Neuronal stem cell (in vitro differentiated cells): ENCODE measurements around the gene HECW1.
A peak's percentile ranks its signal among the peaks of the same experiment; 100 is the strongest.

ENCODE experiments used
- DNase-seq: peaks from one replicate; pipeline ENCODE4 v3.0.0-alpha.2; 2013; ENCODE audit warnings: low spot score
- H2AFZ ChIP-seq: one replicate; pipeline ENCODE4 v1.6.1; 2013; ENCODE audit warnings: mild to moderate bottlenecking, low read length, inconsistent platforms
- H2AK5ac ChIP-seq: 2 replicates; pipeline ENCODE4 v1.6.1; 2013; ENCODE audit warnings: low read depth, mild to moderate bottlenecking, inconsistent platforms, low read length, moderate library complexity, mixed read lengths
- H2BK120ac ChIP-seq: 2 replicates; pipeline ENCODE4 v1.6.1; 2013; ENCODE audit warnings: low read depth, mild to moderate bottlenecking, inconsistent platforms, low read length, moderate library complexity, mixed read lengths
- H2BK12ac ChIP-seq: one replicate; pipeline ENCODE4 v1.6.1; 2013; ENCODE audit warnings: low read length, inconsistent platforms
- H2BK15ac ChIP-seq: 2 replicates; pipeline ENCODE4 v1.6.1; 2013; ENCODE audit warnings: mild to moderate bottlenecking, low read length, inconsistent platforms, mixed read lengths
- H2BK5ac ChIP-seq: one replicate; pipeline ENCODE4 v1.6.1; 2013; ENCODE audit warnings: inconsistent platforms, mild to moderate bottlenecking, low read length, moderate library complexity
- H3K14ac ChIP-seq: one replicate; pipeline ENCODE4 v1.6.1; 2013; ENCODE audit warnings: low read length, inconsistent platforms
- H3K18ac ChIP-seq: 2 replicates; pipeline ENCODE4 v1.6.1; 2013; ENCODE audit warnings: low read length, inconsistent platforms
- H3K23ac ChIP-seq: 2 replicates; pipeline ENCODE4 v1.6.1; 2013; ENCODE audit warnings: low read depth, mild to moderate bottlenecking, mixed read lengths, low read length, inconsistent platforms; ENCODE audit not compliant: poor library complexity
- H3K27ac ChIP-seq: replicated peaks from 3 replicates; pipeline ENCODE4 v1.5.1; 2013; ENCODE audit warnings: low read length, inconsistent platforms
- H3K27me3 ChIP-seq, 3 experiments: 2 replicates each; pipeline ENCODE4 v1.6.1; 2013; ENCODE audit warnings: low read length in 3 of 3, mild to moderate bottlenecking in 2 of 3, inconsistent platforms in 1 of 3, low read depth in 1 of 3, mixed read lengths in 1 of 3, moderate library complexity in 1 of 3; ENCODE audit not compliant: control insufficient read depth in 3 of 3, insufficient read depth in 3 of 3
- H3K36me3 ChIP-seq, 2 donors: replicated peaks in 1 of 2; 2 replicates each; pipeline ENCODE4 v1.6.1; 2013; ENCODE audit warnings: low read length in 2 of 2; ENCODE audit not compliant: control insufficient read depth in 2 of 2, insufficient read depth in 2 of 2
- H3K4ac ChIP-seq: 2 replicates; pipeline ENCODE4 v1.6.1; 2013; ENCODE audit warnings: inconsistent platforms, mild to moderate bottlenecking, low read length, moderate library complexity
- H3K4me1 ChIP-seq, 2 donors: 1 replicate in 1 of 2; 2 replicates in 1 of 2; pipeline ENCODE4 v1.6.1; 2013; ENCODE audit warnings: low read length in 2 of 2, low read depth in 1 of 2; ENCODE audit not compliant: control insufficient read depth in 2 of 2, insufficient read depth in 1 of 2
- H3K4me2 ChIP-seq: one replicate; pipeline ENCODE4 v1.6.1; 2013; ENCODE audit warnings: mild to moderate bottlenecking, low read length, inconsistent platforms; ENCODE audit not compliant: insufficient read depth, poor library complexity, severe bottlenecking
- H3K4me3 ChIP-seq, 2 donors: 2 replicates each; pipeline ENCODE4 v1.5.1; 2013; ENCODE audit warnings: low read length in 2 of 2, mild to moderate bottlenecking in 2 of 2, inconsistent platforms in 1 of 2, moderate library complexity in 1 of 2
- H3K79me1 ChIP-seq: one replicate; pipeline ENCODE4 v1.6.1; 2013; ENCODE audit warnings: low read depth, mild to moderate bottlenecking, inconsistent platforms, low read length, moderate library complexity
- H3K9ac ChIP-seq: one replicate; pipeline ENCODE4 v1.6.1; 2013; ENCODE audit warnings: mild to moderate bottlenecking, low read depth, low read length, inconsistent platforms; ENCODE audit not compliant: poor library complexity
- H3K9me3 ChIP-seq, 2 donors: replicated peaks in 1 of 2; 2 replicates each; pipeline versions ENCODE3 to v1.6.1; 2013; ENCODE audit warnings: low read length in 2 of 2, mild to moderate bottlenecking in 2 of 2, inconsistent platforms in 1 of 2, low read depth in 1 of 2, mixed read lengths in 1 of 2, moderate library complexity in 1 of 2; ENCODE audit not compliant: control insufficient read depth in 2 of 2, insufficient read depth in 1 of 2
- H4K8ac ChIP-seq: one replicate; pipeline ENCODE4 v1.6.1; 2013; ENCODE audit warnings: low read depth, mild to moderate bottlenecking, inconsistent platforms, low read length, moderate library complexity
- H4K91ac ChIP-seq: one replicate; pipeline ENCODE4 v1.6.1; 2013; ENCODE audit warnings: low read length, low read depth, mild to moderate bottlenecking, inconsistent platforms; ENCODE audit not compliant: poor library complexity
- WGBS, 2 donors: extraction: QIAGEN DNeasy Blood & Tissue Kit; methylation state at CpG; one replicate each; pipeline ENCODE4 v1.1.7; 2013; ENCODE audit warnings: missing lambda C conversion rate in 2 of 2, mixed read lengths in 1 of 2; ENCODE audit not compliant: insufficient read length in 2 of 2, insufficient replicate concordance in 1 of 2; ENCODE audit errors: extremely low coverage in 2 of 2; 5-methylcytosine and 5-hydroxymethylcytosine counted together

The HECW1 gene

GRCh38 chr7:43244784-43245183, 132.3 kb downstream of the HECW1 start:
- Histone ChIP-seq H2AK5ac (no peak overlapping the region), H2BK15ac (no peak overlapping the region), H3K4me3 (no peak overlapping the region), H3K14ac (no peak overlapping the region), H3K4me2 (no peak overlapping the region), H2BK12ac (no peak overlapping the region), H3K27ac (no peak overlapping the region), H3K9me3 (no peaks in the 10 kb centered on the region), H3K4ac (no peak overlapping the region), H3K9ac (no peak overlapping the region), H2BK120ac (no peak overlapping the region), H4K8ac (no peak overlapping the region), H3K4me1 (peaks cover 0 to 3% of the 10 kb centered on the region in 2 donors), H3K18ac (no peak overlapping the region), H3K79me1 (no peaks in the 10 kb centered on the region), H2BK5ac (no peak overlapping the region), H3K36me3 (no peaks in the 10 kb centered on the region), H4K91ac (no peak overlapping the region), H3K23ac (no peak overlapping the region), H3K27me3 (no peaks in the 10 kb centered on the region), H2AFZ (no peak overlapping the region)
- WGBS, 2 donors, result no CpG with 5 or more reads among the region's 6 CpGs
- DNase-seq, result no peak

- Histone ChIP-seq H3K23ac (no peak overlapping the region), H2AFZ (no peak overlapping the region), H2AK5ac (no peak overlapping the region), H2BK12ac (no peak overlapping the region), H3K4me1 (peaks cover 0 to 3% of the 10 kb centered on the region in 2 donors), H3K27me3 (no peaks in the 10 kb centered on the region), H4K91ac (no peak overlapping the region), H3K18ac (no peak overlapping the region), H3K4me2 (no peak overlapping the region), H2BK120ac (no peak overlapping the region), H3K79me1 (no peaks in the 10 kb centered on the region), H3K4me3 (no peak overlapping the region), H3K36me3 (no peaks in the 10 kb centered on the region), H3K27ac (no peak overlapping the region), H3K9me3 (no peaks in the 10 kb centered on the region), H2BK15ac (no peak overlapping the region), H3K14ac (no peak overlapping the region), H4K8ac (no peak overlapping the region), H2BK5ac (no peak overlapping the region), H3K9ac (no peak overlapping the region), H3K4ac (no peak overlapping the region)
- DNase-seq, result no peak
These were observed 135.3 kb downstream of the HECW1 start for GRCh38 chr7:43247757-43248156.

- H3K23ac ChIP-seq, result no peak overlapping the region
- no peaks in the 10 kb centered on the region for H3K79me1 ChIP-seq
- no peak overlapping the region for H3K27ac ChIP-seq
- no peak overlapping the region for H3K4ac ChIP-seq
- no peak overlapping the region for H3K14ac ChIP-seq
- no peak overlapping the region for H2BK12ac ChIP-seq
- H3K27me3 ChIP-seq, result no peaks in the 10 kb centered on the region
- peak overlapping the region; percentile 12 for H2BK15ac ChIP-seq
- peak overlapping the region; percentile 14 for H2AK5ac ChIP-seq
- no peak overlapping the region for H3K9ac ChIP-seq
- H3K9me3 ChIP-seq, result no peaks in the 10 kb centered on the region
- WGBS, 2 donors, result no CpG with 5 or more reads among the region's 4 CpGs
- H4K91ac ChIP-seq, result no peak overlapping the region
- H4K8ac ChIP-seq, result no peak overlapping the region
- no peaks in the 10 kb centered on the region for H3K36me3 ChIP-seq
- H3K4me2 ChIP-seq, result no peak overlapping the region
- DNase-seq, result no peak
- peaks cover 0 to 3% of the 10 kb centered on the region in 2 donors for H3K4me1 ChIP-seq
- no peak overlapping the region for H2BK5ac ChIP-seq
- peak overlapping the region; percentile 20 for H3K18ac ChIP-seq
- H2AFZ ChIP-seq, result no peak overlapping the region
- H3K4me3 ChIP-seq, result no peak overlapping the region
- H2BK120ac ChIP-seq, result no peak overlapping the region
These were observed 136.1 kb downstream of the HECW1 start for GRCh38 chr7:43248553-43248952.

GRCh38 chr7:43248961-43249822, 136.7 kb downstream of the HECW1 start:
- Histone ChIP-seq H3K14ac (no peak overlapping the region), H3K27me3 (no peaks in the 10 kb centered on the region), H2BK15ac (peak overlapping the region; percentile 12), H3K23ac (no peak overlapping the region), H3K36me3 (no peaks in the 10 kb centered on the region), H3K27ac (no peak overlapping the region), H2BK5ac (no peak overlapping the region), H3K4me3 (no peak overlapping the region), H3K9ac (no peak overlapping the region), H4K91ac (no peak overlapping the region), H2AFZ (peak overlapping the region; percentile 6), H3K9me3 (no peaks in the 10 kb centered on the region), H3K4ac (no peak overlapping the region), H3K18ac (peak overlapping the region; percentile 83), H3K79me1 (no peaks in the 10 kb centered on the region), H2BK12ac (no peak overlapping the region), H2BK120ac (no peak overlapping the region), H3K4me1 (peaks cover 0 to 3% of the 10 kb centered on the region in 2 donors), H2AK5ac (peak overlapping the region; percentile 14), H3K4me2 (no peak overlapping the region), H4K8ac (no peak overlapping the region)
- no peak for DNase-seq
- WGBS, 2 donors, result no CpG with 5 or more reads among the region's 29 CpGs
